GDM1 (cell line): ENCODE measurements around the gene CYP39A1.
"Not testable (repeated sequence)": the region's sequence is repeated elsewhere in the genome, so short reads cannot be mapped to it uniquely, and the experiment has no call there.

Source experiments
- DNase-seq: peaks from one replicate; lab custom pipeline; 2025; lab: John Stamatoyannopoulos, UW

Gene CYP39A1

GRCh38 chr6:46648869-46649492 lies 3.6 kb downstream of the CYP39A1 start:
- no peak for DNase-seq

GRCh38 chr6:46648108-46648507 lies 4.5 kb downstream of the CYP39A1 start:
- not testable (repeated sequence) for DNase-seq

- no peak for DNase-seq
These were observed 7.4 kb downstream of the CYP39A1 start for GRCh38 chr6:46645265-46645664.

GRCh38 chr6:46642928-46643751 lies 9.5 kb downstream of the CYP39A1 start:
- no peak for DNase-seq

GRCh38 chr6:46638650-46639049 lies 14.0 kb downstream of the CYP39A1 start:
- no peak for DNase-seq

GRCh38 chr6:46637933-46638332 lies 14.7 kb downstream of the CYP39A1 start:
- no peak for DNase-seq

GRCh38 chr6:46637145-46637544 lies 15.5 kb downstream of the CYP39A1 start:
- DNase-seq: no peak

- DNase-seq: no peak
These were observed 17.2 kb downstream of the CYP39A1 start for GRCh38 chr6:46635462-46635861.

- DNase-seq: no peak
These were observed 20.6 kb downstream of the CYP39A1 start for GRCh38 chr6:46632053-46632452.

GRCh38 chr6:46629691-46630090 lies 22.9 kb downstream of the CYP39A1 start:
- DNase-seq: no peak

GRCh38 chr6:46628976-46629375 lies 23.6 kb downstream of the CYP39A1 start:
- DNase-seq: no peak

- no peak for DNase-seq
These were observed 24.1 kb downstream of the CYP39A1 start for GRCh38 chr6:46628498-46628897.

- no peak for DNase-seq
These were observed 25.6 kb downstream of the CYP39A1 start for GRCh38 chr6:46626976-46627375.

- DNase-seq: no peak
These were observed 26.2 kb downstream of the CYP39A1 start for GRCh38 chr6:46626228-46626909.

- DNase-seq: no peak
These were observed 33.9 kb downstream of the CYP39A1 start for GRCh38 chr6:46618726-46619125.

- no peak for DNase-seq
These were observed 40.0 kb downstream of the CYP39A1 start for GRCh38 chr6:46612645-46613044.

GRCh38 chr6:46610862-46611553 lies 41.6 kb downstream of the CYP39A1 start:
- DNase-seq: no peak

GRCh38 chr6:46606338-46606737 lies 46.3 kb downstream of the CYP39A1 start:
- DNase-seq: no peak

GRCh38 chr6:46605091-46605797 lies 47.4 kb downstream of the CYP39A1 start:
- no peak for DNase-seq

- DNase-seq: no peak
These were observed 54.4 kb downstream of the CYP39A1 start for GRCh38 chr6:46598215-46598614.

GRCh38 chr6:46592740-46593139 lies 59.9 kb downstream of the CYP39A1 start:
- DNase-seq: no peak

- no peak for DNase-seq
These were observed 60.6 kb downstream of the CYP39A1 start for GRCh38 chr6:46592046-46592445.
